HEK293 (cell line): ENCODE data around the gene DPH7.
A peak's percentile ranks its signal among the peaks of the same experiment; 100 is the strongest.

ENCODE experiments used
- GLI2 ChIP-seq: fragments of 450-650 bp; formaldehyde crosslinking; IDR thresholded peaks from 2 replicates; pipeline ENCODE4; 2017; ENCODE audit warnings: missing biosample characterization, missing genetic modification characterization, low read depth, borderline replicate concordance
- KLF1 ChIP-seq: fragments of 450-650 bp; formaldehyde crosslinking; IDR thresholded peaks from 2 replicates; pipeline ENCODE4 v1.5.1; 2016; ENCODE audit warnings: missing biosample characterization, missing genetic modification characterization
- KLF7 ChIP-seq: fragments of 450-650 bp; formaldehyde crosslinking; IDR thresholded peaks from 2 replicates; pipeline ENCODE4 v1.5.1; 2016; ENCODE audit warnings: missing biosample characterization, missing genetic modification characterization, borderline replicate concordance
- PATZ1 ChIP-seq: fragments of 450-650 bp; formaldehyde crosslinking; IDR thresholded peaks from 2 replicates; pipeline ENCODE4 v1.5.1; 2016; ENCODE audit warnings: missing biosample characterization, missing genetic modification characterization
- PRDM4 ChIP-seq: fragments of 450-650 bp; formaldehyde crosslinking; IDR thresholded peaks from 2 replicates; pipeline ENCODE4 v1.5.1; 2017; ENCODE audit warnings: missing biosample characterization, missing genetic modification characterization
- SCRT1 ChIP-seq: fragments of 450-650 bp; formaldehyde crosslinking; IDR thresholded peaks from 2 replicates; pipeline ENCODE4 v1.5.1; 2016; ENCODE audit warnings: missing biosample characterization, missing genetic modification characterization, borderline replicate concordance
- YY1 ChIP-seq: fragments of 450-650 bp; formaldehyde crosslinking; IDR thresholded peaks from 2 replicates; pipeline ENCODE4 v1.5.1; 2018; ENCODE audit warnings: missing biosample characterization, missing genetic modification characterization
- YY2 ChIP-seq: fragments of 450-650 bp; formaldehyde crosslinking; IDR thresholded peaks from 2 replicates; pipeline ENCODE4 v1.5.1; 2016; ENCODE audit warnings: missing biosample characterization, missing genetic modification characterization
- ZBTB48 ChIP-seq: fragments of 450-650 bp; formaldehyde crosslinking; IDR thresholded peaks from 2 replicates; pipeline ENCODE4 v1.5.1; 2016; ENCODE audit warnings: missing biosample characterization, missing genetic modification characterization
- ZBTB7A ChIP-seq: fragments of 450-650 bp; formaldehyde crosslinking; IDR thresholded peaks from 2 replicates; pipeline ENCODE4 v1.5.1; 2016; ENCODE audit warnings: low read depth, missing biosample characterization, missing genetic modification characterization
- ZFHX2 ChIP-seq: fragments of 450-650 bp; formaldehyde crosslinking; conservative IDR thresholded peaks from 2 replicates; pipeline ENCODE4 v1.5.1; 2016; ENCODE audit warnings: missing biosample characterization, missing genetic modification characterization
- ZNF114 ChIP-seq: fragments of 450-650 bp; formaldehyde crosslinking; IDR thresholded peaks from 2 replicates; pipeline ENCODE4 v1.5.0; 2017; ENCODE audit warnings: missing biosample characterization, missing genetic modification characterization
- ZNF2 ChIP-seq: fragments of 450-650 bp; formaldehyde crosslinking; IDR thresholded peaks from 2 replicates; pipeline ENCODE4 v1.5.1; 2016; ENCODE audit warnings: missing biosample characterization, missing genetic modification characterization
- ZNF202 ChIP-seq: fragments of 450-650 bp; formaldehyde crosslinking; IDR thresholded peaks from 2 replicates; pipeline ENCODE4 v1.5.1; 2016; ENCODE audit warnings: missing biosample characterization, missing genetic modification characterization, borderline replicate concordance
- ZNF394 ChIP-seq: fragments of 450-650 bp; formaldehyde crosslinking; IDR thresholded peaks from 2 replicates; pipeline ENCODE4 v1.5.1; 2016; ENCODE audit warnings: missing biosample characterization, missing genetic modification characterization, mild to moderate bottlenecking, moderate library complexity, borderline replicate concordance
- ZNF530 ChIP-seq: fragments of 450-650 bp; formaldehyde crosslinking; IDR thresholded peaks from 2 replicates; pipeline ENCODE4 v1.5.1; 2016; ENCODE audit warnings: low read depth, missing biosample characterization, missing genetic modification characterization
- ZNF621 ChIP-seq: fragments of 450-650 bp; formaldehyde crosslinking; IDR thresholded peaks from 2 replicates; pipeline ENCODE4 v1.5.1; 2017; ENCODE audit warnings: missing biosample characterization, missing genetic modification characterization
- ZNF624 ChIP-seq: fragments of 450-650 bp; formaldehyde crosslinking; IDR thresholded peaks from 2 replicates; pipeline ENCODE4 v1.5.1; 2017; ENCODE audit warnings: missing biosample characterization, missing genetic modification characterization
- ZNF658 ChIP-seq: fragments of 450-650 bp; formaldehyde crosslinking; IDR thresholded peaks from 2 replicates; pipeline ENCODE4; 2016; ENCODE audit warnings: missing biosample characterization, missing genetic modification characterization
- ZNF792 ChIP-seq: fragments of 450-650 bp; formaldehyde crosslinking; IDR thresholded peaks from 2 replicates; pipeline ENCODE4 v1.5.1; 2016; ENCODE audit warnings: missing biosample characterization, missing genetic modification characterization
- ZSCAN16 ChIP-seq: fragments of 450-650 bp; formaldehyde crosslinking; IDR thresholded peaks from 2 replicates; pipeline ENCODE4 v1.5.1; 2016; ENCODE audit warnings: missing biosample characterization, missing genetic modification characterization
- ZSCAN18 ChIP-seq: fragments of 450-650 bp; formaldehyde crosslinking; IDR thresholded peaks from 2 replicates; pipeline ENCODE4 v1.5.1; 2016; ENCODE audit warnings: missing biosample characterization, missing genetic modification characterization
- ZSCAN23 ChIP-seq: fragments of 450-650 bp; formaldehyde crosslinking; IDR thresholded peaks from 2 replicates; pipeline ENCODE4 v1.5.1; 2016; ENCODE audit warnings: missing biosample characterization, missing genetic modification characterization
- ZSCAN30 ChIP-seq: fragments of 450-650 bp; IDR thresholded peaks from 2 replicates; pipeline ENCODE4 v1.5.1; 2018; ENCODE audit warnings: missing biosample characterization, mild to moderate bottlenecking, missing genetic modification characterization, moderate library complexity
- TF ChIP-seq, protein P1 (sequence below): fragments of 450-650 bp; formaldehyde crosslinking; IDR thresholded peaks from 2 replicates; pipeline ENCODE4 v1.5.1; 2016; ENCODE audit warnings: missing biosample characterization, missing genetic modification characterization, borderline replicate concordance
- TF ChIP-seq, protein P2 (sequence below): fragments of 450-650 bp; formaldehyde crosslinking; IDR thresholded peaks from 2 replicates; pipeline ENCODE4 v1.5.1; 2016; ENCODE audit warnings: missing biosample characterization, missing genetic modification characterization, borderline replicate concordance

The DPH7 gene

DNA sequence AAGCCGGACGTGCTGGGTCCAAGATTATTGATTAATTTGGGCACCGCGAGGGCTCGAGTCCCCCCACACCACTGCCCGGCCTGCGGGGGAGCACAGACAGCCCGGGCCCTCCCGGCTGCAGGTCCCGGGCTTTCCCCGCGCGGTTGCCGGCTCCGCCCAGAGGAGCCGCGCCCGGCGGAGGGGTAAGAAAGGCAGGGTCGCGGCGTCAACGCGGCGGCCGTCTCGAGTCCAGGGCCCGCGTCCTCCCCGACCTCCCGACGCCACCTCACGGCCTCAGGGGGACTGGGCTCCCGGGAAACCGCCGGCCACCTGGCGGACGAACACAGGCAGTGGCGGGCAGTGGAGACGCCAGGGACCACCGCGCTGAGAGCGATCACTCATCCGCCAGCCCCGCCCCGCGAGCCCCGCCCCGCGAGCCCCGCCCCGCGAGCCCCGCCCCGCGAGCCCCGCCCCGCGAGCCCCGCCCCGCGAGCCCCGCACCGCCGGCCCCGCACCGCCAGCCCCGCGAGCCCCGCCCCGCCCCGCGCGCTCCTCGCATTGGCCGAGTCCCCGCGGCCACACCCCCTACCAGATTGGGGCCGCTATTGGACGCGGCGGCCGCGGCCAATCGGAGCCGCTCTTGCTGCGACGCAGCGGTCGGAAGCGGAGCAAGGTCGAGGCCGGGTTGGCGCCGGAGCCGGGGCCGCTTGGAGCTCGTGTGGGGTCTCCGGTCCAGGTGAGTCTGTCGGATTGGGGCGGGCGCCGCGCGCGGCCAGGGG, 27.3 kb downstream of the DPH7 start, which contains the start of gene MRPL41 (continued):
- TF ChIP-seq, protein P1, sequence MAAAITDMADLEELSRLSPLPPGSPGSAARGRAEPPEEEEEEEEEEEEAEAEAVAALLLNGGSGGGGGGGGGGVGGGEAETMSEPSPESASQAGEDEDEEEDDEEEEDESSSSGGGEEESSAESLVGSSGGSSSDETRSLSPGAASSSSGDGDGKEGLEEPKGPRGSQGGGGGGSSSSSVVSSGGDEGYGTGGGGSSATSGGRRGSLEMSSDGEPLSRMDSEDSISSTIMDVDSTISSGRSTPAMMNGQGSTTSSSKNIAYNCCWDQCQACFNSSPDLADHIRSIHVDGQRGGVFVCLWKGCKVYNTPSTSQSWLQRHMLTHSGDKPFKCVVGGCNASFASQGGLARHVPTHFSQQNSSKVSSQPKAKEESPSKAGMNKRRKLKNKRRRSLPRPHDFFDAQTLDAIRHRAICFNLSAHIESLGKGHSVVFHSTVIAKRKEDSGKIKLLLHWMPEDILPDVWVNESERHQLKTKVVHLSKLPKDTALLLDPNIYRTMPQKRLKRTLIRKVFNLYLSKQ (tag by site-specific recombination): no peak
- TF ChIP-seq KLF7 (tag by site-specific recombination) (peak; percentile 44; the same call in 1 of the 2 replicates), PRDM4 (tag by site-specific recombination) (peak; percentile 97), ZNF202 (no peak), ZNF2 (no peak), ZSCAN23 (tag by site-specific recombination) (no peak), YY2 (tag by site-specific recombination) (no peak), ZNF394 (tag by site-specific recombination) (no peak), GLI2 (no peak), PATZ1 (peak; percentile 86), ZSCAN16 (tag by site-specific recombination) (no peak), ZNF530 (tag by site-specific recombination) (no peak), ZNF114 (tag by site-specific recombination) (no peak), ZNF792 (tag by site-specific recombination) (no peak), ZSCAN30 (tag by site-specific recombination) (peak; percentile 29; the same call in 1 of the 2 replicates), KLF1 (peak; percentile 81), ZBTB48 (tag by site-specific recombination) (peak; percentile 80), ZNF624 (tag by site-specific recombination) (no peak), ZNF658 (no peak), ZFHX2 (tag by site-specific recombination) (peak; percentile 32), ZSCAN18 (no peak), YY1 (no peak), SCRT1 (tag by site-specific recombination) (no peak), ZNF621 (tag by site-specific recombination) (no peak), ZBTB7A (tag by site-specific recombination) (peak; percentile 97)
- TF ChIP-seq, protein P2, sequence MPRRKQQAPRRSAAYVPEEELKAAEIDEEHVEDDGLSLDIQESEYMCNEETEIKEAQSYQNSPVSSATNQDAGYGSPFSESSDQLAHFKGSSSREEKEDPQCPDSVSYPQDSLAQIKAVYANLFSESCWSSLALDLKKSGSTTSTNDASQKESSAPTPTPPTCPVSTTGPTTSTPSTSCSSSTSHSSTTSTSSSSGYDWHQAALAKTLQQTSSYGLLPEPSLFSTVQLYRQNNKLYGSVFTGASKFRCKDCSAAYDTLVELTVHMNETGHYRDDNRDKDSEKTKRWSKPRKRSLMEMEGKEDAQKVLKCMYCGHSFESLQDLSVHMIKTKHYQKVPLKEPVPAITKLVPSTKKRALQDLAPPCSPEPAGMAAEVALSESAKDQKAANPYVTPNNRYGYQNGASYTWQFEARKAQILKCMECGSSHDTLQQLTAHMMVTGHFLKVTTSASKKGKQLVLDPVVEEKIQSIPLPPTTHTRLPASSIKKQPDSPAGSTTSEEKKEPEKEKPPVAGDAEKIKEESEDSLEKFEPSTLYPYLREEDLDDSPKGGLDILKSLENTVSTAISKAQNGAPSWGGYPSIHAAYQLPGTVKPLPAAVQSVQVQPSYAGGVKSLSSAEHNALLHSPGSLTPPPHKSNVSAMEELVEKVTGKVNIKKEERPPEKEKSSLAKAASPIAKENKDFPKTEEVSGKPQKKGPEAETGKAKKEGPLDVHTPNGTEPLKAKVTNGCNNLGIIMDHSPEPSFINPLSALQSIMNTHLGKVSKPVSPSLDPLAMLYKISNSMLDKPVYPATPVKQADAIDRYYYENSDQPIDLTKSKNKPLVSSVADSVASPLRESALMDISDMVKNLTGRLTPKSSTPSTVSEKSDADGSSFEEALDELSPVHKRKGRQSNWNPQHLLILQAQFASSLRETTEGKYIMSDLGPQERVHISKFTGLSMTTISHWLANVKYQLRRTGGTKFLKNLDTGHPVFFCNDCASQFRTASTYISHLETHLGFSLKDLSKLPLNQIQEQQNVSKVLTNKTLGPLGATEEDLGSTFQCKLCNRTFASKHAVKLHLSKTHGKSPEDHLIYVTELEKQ (tag by site-specific recombination): no peak
